K562 (cell line): ENCODE results near the gene CCNQ.

Source experiments
- CTCF ChIP-seq, 3 experiments: IDR thresholded peaks in 2 of 3; conservative IDR thresholded peaks in 1 of 3; 2 replicates each; pipeline ENCODE4 v1.5.1; 2011 to 2012; ENCODE audit warnings: low read length in 3 of 3, mild to moderate bottlenecking in 3 of 3, control low read depth in 2 of 3, improper control_type of control experiment in 1 of 3, inconsistent platforms in 1 of 3, low read depth in 1 of 3, mixed read lengths in 1 of 3, moderate library complexity in 1 of 3; ENCODE audit not compliant: insufficient read depth in 2 of 3
- PHB2 ChIP-seq: fragments of 450-650 bp; IDR thresholded peaks from 2 replicates; pipeline ENCODE4 v1.6.1; 2017; ENCODE audit warnings: low read depth
- POLR2A ChIP-seq: fragments of 450-650 bp; conservative IDR thresholded peaks from 2 replicates; pipeline ENCODE4 v1.6.1; 2016
- PURB ChIP-seq: sonication (generic); formaldehyde crosslinking; IDR thresholded peaks from 2 replicates; pipeline ENCODE4 v1.9.0; 2021; ENCODE audit warnings: low read depth, mild to moderate bottlenecking, missing genetic modification reagents

- TF ChIP-seq PHB2 (no peak), CTCF (IDR thresholded peaks at IDR 0.05 in 2 of 3, conservative IDR thresholded peaks at IDR 0.05 in 1 of 3; ENCODE audit: insufficient read depth in 2 of 3, low read depth in 1 of 3, low read length in 3 of 3) (no peak), PURB (CRISPR knock-in tag) (no peak), POLR2A (no peak)
Observed at GRCh38 chrX:153606503-153606902, 7.6 kb upstream of the CCNQ start.
